ENCODE measurements around the gene ZMYND19.
"Not testable (repeated sequence)": the region's sequence is repeated elsewhere in the genome, so short reads cannot be mapped to it uniquely, and the experiment has no call there.

The ZMYND19 gene

DNA sequence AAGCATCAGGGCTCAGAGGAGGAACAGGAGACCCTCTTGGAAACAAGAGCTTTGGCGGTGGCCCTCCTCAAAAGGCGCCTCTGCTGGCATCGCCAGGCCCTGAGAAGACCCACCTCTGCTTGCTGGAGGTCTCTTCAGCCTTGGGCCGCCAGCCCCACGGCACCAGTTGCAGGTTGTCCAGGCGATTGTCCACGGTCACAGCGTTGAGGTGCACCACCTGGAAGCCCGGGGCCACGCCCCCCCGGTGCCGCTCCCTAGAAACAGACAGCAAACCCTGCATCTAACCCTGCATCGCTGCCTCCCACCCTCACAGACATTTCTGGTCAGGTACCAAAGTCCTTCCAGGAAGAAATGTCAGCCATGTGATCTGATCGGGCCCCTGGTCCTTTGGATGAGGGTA, 3.5 kb downstream of the ZMYND19 start:
- DNase-seq, result no peak

DNA sequence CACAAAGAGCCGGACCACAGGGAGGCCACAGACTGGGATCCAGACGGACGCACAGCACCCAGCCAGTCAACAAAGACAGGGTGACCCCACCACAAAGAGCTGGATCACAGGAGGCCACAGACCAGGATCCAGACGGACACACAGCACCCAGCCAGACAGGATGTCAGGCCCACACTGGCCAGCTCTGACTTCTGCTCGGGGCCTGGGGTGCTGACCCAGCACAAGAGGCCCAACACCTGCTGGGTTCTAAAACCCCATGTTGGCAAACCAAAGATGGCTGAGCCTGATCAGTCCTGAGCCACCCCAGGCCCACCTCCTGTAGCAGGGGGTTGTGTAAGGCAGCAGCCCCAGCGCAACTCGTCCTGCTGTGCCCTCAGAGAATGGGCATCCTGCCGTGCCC, 6.4 kb downstream of the ZMYND19 start:
- no peak for DNase-seq

DNA sequence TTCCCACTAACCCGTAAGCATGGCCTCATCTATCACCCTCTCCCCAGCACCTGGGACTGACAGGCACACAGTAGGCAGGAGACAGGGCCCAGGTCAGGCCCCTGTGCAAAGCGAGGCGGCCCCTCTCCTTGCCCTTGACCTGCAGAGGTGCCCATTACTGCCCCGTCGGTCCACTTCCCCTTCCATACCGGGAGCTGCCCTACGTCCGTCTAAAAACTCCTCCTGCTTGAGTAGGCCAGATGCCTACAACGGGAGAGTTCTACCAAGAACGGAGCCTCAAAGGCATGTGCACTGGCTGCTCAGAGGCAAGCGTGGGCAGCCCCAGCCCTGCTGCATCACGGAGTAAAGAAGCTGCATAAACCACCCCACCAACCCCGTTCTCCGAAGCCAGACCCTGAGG, 7.0 kb downstream of the ZMYND19 start:
- no peak for DNase-seq

DNA sequence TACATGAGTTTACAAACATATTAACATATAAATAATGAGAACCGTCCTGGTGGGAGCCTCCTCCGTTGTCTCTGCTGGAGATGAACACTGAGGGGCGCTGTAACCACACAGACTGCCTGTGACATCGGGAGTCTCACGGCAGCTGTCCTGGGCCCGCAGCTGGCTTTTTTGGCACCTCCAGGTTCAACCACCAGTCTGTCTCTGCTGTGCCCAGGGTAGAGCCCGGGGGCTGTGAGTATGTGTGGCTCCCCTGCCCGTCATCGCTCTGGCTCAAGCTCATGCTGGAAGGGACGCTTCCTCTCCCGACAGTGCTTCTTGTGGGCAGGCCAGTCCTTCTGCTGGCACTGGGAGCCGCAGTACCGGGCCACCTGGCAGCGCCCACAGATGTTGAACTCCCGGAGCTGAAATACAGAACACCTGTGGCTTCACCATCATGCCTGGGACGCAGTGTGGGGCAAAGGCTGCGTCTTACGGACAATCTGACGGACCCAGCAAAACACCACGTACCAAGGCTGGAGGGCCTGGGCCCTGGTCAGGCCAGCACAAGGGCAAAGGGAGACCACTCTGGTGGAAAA, 7.9 kb downstream of the ZMYND19 start:
- no peak for DNase-seq

DNA sequence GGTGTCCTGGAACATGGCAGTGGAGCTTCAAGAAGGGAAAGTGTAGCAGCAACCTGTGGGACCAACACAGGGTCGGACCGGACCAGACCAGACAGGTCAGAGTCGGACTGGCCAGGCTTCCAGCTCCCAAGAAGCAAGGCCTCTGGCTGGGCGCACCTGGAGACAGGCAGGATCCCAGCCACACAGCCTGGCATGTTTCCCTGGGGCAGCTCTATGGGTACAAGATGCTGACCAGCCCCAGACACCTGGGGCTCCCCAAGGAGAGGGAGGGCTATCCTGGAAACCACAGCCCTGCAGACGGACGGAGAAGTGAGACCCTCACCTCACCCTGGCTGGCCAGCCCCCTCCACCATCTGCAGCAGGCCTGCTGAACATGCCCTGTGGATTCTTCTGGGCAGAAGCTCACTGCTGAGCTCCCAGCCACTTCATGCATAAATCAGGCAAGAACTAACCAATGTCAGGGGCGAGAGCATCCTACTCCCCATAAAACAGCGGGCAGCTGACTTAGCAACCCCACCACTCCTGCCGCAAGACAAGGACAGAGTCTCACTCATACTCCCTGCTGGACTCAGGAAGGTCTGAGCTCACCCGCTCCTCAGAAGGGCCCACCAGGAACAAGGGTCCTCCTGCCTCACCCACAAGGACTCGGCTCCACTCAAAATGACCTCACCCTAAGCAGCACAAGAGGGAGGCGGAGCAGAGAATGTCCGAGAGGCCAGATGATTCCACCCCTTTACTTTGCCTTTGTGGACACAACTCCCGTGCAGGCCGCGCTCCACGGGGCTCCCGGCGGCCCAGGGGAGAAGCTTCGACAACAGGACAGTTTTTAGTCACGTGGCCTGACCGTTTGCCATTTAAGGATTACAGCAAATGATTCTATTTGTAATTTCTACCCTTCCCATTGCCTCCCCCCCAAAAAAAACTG, 8.7 kb downstream of the ZMYND19 start:
- no peak for DNase-seq

DNA sequence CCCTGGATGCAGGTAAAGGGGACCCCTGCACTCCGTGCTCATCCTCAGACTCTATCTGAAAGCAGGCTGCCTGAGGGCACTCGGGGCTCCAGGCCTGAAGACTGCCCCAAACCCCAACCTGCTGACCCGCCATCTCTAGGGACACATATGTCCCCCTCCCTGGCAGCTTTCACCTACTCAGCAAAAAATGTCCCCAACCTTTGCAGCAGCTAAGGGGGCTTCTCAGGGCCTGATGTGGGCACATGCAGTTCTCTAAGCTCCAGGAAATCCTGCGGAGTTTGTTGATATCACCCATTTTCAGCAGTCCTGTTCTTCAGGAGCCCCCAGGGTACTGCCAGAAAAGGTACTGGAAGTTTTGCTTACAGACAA, 9.4 kb downstream of the ZMYND19 start:
- DNase-seq, result no peak

DNA sequence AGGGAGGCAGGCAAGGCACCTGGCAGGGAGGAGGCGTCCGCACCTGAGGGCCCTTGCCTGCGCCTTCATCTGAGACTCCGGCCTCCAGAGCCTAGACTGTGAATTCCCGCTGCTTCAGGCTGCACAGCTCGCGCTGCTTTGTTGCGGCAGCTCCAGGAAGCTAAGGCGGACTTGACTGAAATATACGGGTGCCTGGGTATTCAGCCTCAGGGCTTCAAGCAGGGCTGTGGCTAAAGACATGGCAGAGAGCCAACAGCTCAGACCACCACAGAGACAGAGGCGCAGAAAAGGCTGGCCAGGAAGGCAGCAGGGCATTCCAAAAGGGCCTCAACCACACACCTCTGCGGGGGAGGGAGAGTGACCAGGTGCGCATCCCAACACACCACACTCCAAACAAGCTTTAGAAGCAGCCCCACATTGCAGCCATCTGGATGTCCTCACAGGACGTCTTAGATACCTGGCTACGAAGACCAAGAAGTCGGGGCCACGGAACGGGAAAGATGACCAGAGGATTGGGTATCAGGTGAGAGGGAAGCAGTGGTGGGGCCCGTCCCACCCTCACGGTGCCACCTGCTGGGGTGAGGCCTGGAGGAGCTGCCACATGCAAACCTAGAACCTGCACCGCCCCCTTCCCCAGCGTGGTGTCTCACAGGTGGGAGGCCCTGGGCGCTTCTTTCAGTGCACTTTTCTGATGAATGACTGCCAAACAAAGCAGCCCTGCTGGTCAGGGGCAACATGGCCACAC, 9.9 kb downstream of the ZMYND19 start:
- no peak for DNase-seq

DNA sequence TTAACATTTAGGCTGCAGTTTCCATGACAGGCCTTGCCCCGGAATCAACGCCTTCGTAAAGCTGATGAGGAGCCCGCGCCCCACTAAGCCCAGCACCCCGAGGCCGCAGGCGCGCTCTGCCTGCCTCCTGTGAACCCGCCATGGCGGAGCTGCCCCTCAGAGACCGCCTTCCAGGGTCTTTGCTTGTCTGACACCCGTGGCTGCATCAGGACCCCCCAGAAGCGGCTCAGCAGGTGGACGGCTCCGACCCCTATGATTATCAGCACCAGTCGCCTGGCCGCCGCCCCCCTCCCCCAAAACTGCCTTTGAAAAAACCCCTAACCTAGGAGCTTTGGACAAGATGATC, 11.1 kb downstream of the ZMYND19 start:
- no peak for DNase-seq

DNA sequence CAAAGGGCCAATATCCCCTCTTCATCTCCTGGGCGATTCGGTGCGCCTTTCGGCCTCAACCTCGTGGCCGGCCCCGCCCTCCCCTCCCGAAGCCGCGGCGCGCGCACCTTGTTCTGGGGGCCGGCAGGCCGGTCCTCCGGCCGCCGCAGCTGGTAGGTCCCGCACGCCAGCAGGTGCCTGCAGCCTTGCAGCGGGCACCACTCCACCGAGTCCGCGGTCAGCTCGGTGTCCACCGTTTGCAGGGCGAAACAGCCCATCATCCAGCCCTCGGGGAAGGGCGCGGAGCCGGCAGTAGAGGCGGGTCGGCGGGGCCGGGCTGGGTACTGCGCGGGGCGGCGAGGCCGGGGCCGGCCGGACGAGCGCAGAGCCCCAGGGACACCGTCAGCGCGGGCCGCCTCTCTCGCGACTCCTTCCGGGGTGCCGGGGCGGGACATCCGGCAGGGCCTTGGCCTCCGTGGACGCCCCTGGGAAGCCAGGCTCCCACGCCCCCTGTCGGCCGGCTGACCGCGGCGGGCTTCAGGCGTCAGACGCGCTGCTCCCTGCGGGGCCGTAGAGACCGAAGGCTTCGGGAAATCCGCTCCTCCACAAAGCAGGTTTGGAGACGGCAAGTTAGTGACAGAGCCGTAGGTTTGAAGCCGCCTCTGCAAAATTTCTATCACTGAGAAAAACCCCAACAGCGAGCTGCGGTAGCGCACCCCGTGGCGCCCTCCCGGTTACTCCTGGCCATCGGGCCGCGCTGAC, 11.6 kb downstream of the ZMYND19 start, which contains the start of gene DPH7:
TSS of gene DPH7 (minus strand) at position 408 of the 741 bp plus-strand sequence. CDS start at position 260, 148 bp downstream.
- DNase-seq, result peak; percentile 40

DNA sequence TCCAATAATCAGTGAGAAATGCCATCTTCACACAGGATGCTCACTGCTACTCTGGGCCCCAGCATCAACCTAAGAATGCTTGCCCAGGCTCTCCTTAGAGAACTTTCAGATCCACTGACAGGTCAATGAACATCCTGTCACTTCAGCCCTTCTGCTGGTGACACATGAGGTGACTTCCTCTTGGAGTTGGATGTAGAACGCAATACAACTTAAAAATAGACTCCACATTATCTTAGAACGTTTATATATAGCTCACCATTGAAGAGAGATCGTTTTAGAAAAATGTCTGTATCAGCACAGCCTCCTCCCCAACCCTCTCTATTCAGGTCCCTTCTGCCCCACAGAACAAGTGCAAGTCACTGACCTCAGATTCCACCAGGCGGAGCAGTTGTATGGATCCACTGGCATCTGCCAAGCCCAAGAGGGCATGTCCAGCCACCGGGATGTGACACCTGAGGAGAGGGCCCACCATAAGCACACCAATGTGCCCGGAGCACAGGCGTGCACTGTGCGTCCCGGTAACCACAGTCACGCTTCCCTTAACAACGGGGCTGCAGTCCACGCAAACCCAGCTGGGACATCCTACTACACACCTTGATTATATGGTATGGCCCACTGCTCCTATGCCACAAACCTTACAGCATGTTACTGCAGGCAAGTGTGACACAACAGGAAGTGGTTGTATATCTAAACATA, 14.4 kb downstream of the ZMYND19 start:
- DNase-seq, result no peak

DNA sequence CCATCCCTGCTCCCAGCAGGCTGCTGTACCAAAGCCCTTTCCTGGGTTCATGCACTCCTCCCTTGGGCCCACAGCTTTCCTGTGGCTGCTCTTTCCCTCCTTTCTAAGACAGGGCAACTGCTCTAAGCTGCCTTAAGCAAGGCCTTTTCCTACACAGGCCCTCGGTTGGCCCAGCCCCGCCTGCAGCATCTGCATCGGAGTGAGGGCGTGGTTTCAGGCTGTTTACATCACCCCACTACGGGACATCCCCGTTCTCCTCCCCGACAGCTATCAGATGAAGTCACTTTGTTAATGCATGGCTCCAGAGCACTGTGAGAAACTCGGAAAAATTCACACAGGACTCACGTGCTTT, 15.0 kb downstream of the ZMYND19 start:
- no peak for DNase-seq

DNA sequence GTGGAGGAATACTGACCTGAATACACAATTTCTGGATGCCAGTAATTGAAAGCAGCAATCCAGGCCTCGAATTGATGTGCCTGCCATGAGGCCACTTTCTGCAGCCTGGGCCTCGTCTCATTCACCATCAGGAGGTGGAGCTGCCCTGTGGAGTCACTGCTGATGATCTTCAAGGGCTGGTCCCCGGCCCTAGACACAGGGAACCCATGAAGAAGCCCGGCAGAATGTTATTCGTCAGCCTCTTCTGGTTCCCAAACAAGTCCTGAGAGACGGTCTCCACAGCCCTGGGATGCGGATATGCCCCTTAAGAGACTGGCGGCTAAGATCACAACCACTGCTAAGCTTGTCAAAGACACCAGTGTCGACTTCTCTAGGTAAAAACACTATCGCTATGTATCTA, 16.1 kb downstream of the ZMYND19 start:
- no peak for DNase-seq

DNA sequence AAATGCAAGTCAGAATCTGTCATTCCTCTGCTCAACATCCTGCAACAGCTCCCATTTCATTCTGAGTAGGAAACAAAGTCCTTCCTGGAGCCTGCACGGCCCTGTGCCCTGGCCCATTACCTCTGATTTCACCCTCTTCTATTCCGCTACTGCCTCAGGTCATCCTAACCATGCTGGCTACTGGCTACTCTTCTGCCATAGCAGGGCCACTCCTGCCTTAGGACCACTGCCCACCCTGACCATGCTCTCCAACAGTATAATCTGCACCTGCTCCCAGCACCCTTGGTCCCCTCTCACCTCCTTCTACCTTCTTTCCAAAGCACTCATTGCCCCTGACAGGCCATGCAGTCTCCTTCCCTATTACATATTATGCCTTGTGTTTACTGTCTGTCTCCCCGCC, 19.7 kb downstream of the ZMYND19 start:
- DNase-seq, result no peak

DNA sequence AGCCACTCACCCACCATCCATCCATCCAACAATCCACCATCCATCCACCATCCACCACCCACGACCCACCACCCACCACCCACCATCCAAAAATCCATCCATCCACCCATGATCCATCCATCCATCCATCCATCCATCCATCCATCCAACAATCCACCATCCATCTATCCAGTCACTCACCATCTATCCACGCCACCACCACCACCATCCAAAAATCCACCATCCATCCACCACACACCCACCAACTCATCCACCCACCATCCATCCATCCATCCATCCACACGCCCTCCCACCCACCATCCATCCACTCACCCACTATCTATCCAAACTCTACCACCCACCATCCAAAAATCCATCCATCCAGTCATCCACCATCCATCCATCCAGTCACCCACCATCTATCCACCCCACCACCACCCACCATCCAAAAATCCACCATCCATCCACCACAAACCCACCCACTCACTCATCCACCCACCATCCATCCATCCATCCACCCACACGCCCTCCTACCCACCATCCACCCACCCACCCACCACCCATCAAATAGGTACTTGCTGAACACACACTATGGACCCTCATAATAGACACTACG, 20.6 kb downstream of the ZMYND19 start:
- no peak for DNase-seq

DNA sequence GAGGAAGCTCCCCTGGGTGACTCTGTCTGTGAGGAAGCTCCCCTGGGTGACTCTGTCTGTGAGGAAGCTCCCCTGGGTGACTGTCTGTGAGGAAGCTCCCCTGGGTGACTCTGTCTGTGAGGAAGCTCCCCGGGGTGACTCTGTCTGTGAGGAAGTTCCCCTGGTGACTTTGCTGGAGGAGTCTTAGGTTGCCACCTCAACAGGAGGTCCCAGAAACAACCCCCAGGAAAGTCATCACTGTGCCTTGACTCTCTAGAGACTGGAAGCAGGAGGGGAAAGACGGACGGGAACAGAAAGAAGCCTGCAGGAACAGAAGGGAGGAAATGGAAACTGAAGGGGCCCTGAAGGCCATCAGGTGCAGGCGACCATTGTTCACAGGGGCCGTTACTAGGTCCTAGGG, 21.9 kb downstream of the ZMYND19 start:
- DNase-seq, result not testable (repeated sequence)

DNA sequence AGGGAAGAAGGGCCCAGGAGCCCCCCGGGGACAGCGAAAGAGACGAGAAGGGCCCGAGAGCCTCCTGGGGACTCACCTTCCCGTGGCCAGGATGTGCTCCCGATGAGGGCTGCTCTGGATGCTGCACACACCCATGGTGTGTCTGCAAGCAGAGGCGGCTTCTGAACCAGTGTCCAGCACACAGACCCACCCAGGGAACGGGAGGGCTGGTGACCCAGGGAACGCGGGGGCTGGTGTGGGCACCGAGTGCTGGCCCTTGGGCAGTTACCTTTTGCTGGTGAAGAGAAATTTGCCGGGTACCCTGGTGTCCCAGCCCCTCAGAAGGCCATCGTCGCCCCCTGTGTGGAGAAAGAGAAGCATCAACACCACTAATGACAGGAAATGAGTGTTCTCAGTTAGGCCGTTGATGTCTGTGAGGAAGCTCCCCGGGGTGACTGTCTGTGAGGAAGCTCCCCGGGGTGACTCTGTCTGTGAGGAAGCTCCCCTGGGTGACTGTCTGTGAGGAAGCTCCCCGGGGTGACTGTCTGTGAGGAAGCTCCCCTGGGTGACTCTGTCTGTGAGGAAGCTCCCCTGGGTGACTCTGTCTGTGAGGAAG, 25.4 kb downstream of the ZMYND19 start:
- DNase-seq, result no peak

DNA sequence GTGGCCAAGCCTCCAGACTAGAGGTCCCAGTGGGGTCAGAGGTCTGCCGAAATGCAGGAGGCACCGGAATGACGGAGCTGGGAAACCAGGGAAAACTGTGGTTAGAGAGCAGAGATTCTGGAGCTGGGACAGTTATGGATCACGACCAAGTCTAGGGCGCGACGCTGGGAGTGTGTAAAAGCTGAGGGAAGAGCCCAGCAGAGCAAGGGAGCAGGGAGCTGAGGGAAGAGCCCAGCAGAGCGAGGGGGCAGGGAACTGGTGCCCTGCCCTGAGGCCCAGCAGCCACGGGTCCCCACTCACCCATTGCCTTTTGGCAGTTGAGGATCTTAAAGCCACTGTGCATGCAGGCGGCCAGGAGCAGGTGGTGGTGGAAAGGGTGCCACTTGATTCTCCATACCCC, 26.2 kb downstream of the ZMYND19 start:
- no peak for DNase-seq

DNA sequence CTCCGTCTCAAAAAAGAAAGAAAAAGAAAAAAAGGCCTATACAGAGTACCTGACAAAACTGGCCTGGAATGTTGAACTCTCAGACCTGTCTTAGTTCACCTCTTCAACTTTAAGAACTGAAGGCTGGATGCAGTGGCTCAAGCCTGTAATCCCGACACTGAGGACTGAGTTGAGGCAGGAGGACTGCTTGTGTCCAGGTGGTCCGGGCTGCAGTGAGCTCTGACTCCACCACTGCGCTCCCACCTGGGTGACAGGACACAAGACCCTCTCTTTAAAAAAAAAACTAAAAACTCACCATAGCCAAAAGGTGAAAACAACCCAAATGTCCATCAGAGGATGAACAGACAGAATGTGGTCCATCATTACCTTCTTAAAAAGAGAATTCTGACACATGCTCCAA, 32.2 kb downstream of the ZMYND19 start:
- DNase-seq, result no peak

DNA sequence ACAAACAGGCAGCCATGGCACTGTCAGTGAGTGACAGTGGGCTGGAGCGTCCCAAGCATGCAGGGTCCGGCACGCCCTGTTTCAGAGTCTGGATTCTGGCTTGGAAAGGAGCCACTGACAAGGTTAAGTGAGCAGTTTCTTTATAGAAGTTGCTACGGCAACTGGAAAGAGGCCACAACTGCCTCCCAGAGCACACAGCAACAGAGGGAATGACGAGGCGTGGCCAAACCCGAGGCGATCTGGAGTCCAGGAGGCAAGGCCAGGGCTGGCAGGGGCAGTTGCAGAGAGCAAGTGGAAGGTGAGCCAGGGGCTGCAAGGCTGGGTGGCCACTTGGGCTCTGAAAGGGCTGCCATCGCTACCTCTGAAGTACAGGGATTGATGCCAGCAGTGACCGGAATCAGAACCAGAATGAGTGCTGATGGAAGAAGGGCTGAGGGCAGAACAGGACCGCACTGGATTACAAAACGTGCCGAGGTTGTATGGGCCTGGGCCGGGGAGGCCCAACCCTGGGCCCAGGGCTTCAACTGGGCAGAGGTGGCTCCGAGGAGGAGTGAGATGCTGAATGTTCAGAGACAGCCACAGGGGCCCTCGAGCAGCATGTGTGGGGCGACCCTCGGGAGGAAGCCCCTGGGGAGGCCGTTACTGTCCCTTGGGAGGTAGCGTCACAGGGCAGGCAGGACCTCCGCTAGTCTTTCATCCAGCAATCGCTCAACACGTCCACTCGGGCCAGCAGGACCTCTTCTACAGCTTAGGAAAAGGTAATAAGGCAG, 34.1 kb downstream of the ZMYND19 start:
- no peak for DNase-seq

DNA sequence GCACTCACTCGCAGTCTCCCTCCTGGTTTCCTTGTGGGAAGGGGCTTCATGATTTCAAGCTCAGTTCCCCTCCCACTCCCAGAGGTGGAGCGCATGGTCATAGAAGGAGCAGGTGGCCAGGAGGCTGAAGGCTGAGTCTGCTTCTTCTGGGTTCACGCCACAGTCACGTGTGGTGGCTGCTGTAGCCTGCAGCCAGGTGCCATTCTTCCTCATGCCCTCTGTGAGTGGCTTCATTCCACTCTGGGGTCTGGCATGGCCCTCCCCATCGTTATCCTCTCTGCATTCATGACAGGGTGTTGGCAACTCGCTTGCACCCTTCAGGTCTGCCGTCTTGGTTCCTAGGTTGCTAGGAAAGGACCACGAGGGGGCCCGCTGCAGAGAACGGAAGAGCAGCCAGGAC, 35.1 kb downstream of the ZMYND19 start:
- no peak for DNase-seq

DNA sequence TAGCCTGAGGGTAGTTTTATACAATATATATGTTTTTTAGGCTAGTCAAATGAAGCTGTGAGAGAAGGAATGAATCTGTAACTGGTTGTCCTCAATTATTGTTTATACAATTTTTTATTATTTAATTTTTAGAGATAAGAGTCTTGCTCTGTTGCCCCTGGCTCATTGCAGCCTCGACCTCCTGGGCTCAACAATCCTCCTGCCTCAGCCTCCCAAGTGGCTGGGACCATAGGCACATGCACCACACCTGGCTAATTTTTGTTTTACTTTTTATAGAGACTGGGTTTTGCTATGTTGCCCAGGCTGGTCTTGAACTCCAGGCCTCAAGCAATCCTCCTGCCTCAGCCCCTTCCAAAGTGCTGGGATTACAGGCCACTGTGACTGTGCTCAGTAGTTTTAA, 36.0 kb downstream of the ZMYND19 start:
- no peak for DNase-seq
